A549 (cell line): ENCODE results near the gene HNRNPH1. TPM values are rescaled to one million over a fixed set of nuclear protein-coding genes. Genes with fewer than 3 reads are reported as not detected.

Experiments
- ATAC-seq, 2 experiments: fragments of 200-7000 bp in 1 of 2; fragments of >200 bp in 1 of 2; cut with Nextera tagmentation in 1 of 2; cut with Tn5 transposase in 1 of 2; 3 replicates each; pipeline versions ENCODE4 v1.8.0 to v1.9.1; 2018 to 2020; ENCODE audit warnings: mild to moderate bottlenecking in 1 of 2, moderate library complexity in 1 of 2
- CTCF ChIA-PET: fragments of 300-600 bp; sonication (Branson Sonifier 250); formaldehyde crosslinking; extraction: SDS; loops from one replicate; lab custom pipeline; 2021; ENCODE audit warnings: antibody characterized with exemption, inconsistent platforms; lab: Yijun Ruan, JAX
- POLR2A ChIA-PET: fragments of 350-600 bp; formaldehyde crosslinking; extraction: SDS; loops from one replicate; lab custom pipeline; 2021; ENCODE audit warnings: antibody characterized with exemption, inconsistent platforms; lab: Yijun Ruan, JAX
- DNase-seq, 2 experiments: peaks; one replicate each; pipeline versions ENCODE4 v3.0.0 to v3.0.0-alpha.2; 2011 to 2016; ENCODE audit warnings: low read depth in 1 of 2, low spot score in 1 of 2
- FAIRE-seq: peaks from 2 replicates; lab custom pipeline; 2011; peaks lifted over from hg19 to GRCh38; lab: Jason Lieb, UNC
- H3K27ac ChIP-seq, 2 experiments: fragments of >200 bp; sonication (Bioruptor Twin); formaldehyde crosslinking; 3 replicates each; pipeline ENCODE4 v1.5.1; 2016 to 2017
- H3K4me1 ChIP-seq: fragments of >200 bp; sonication (Bioruptor Twin); formaldehyde crosslinking; 3 replicates; pipeline ENCODE4 v1.6.1; 2016
- H3K4me2 ChIP-seq: fragments of >200 bp; sonication (Bioruptor Twin); formaldehyde crosslinking; 3 replicates; pipeline ENCODE4 v1.6.1; 2016
- H3K4me3 ChIP-seq: fragments of >200 bp; sonication (Bioruptor Twin); formaldehyde crosslinking; 3 replicates; pipeline ENCODE4 v1.5.1; 2016
- H3K9me3 ChIP-seq: fragments of >200 bp; sonication (Bioruptor Twin); formaldehyde crosslinking; 3 replicates; pipeline ENCODE4 v1.6.1; 2016
- BHLHE40 ChIP-seq: IDR thresholded peaks from 2 replicates; pipeline ENCODE4 v1.6.1; 2012; ENCODE audit warnings: low read depth, low read length, inconsistent platforms
- CBX2 ChIP-seq: fragments of 200-600 bp; sonication (generic); IDR thresholded peaks from 2 replicates; pipeline ENCODE4 v1.6.1; 2016; ENCODE audit warnings: low read depth, mild to moderate bottlenecking, borderline replicate concordance
- CBX8 ChIP-seq: fragments of 200-600 bp; sonication (generic); IDR thresholded peaks from 2 replicates; pipeline ENCODE4 v1.6.1; 2016
- CEBPB ChIP-seq, 2 experiments: fragments of >200 bp in 1 of 2; sonication (Bioruptor Twin) in 1 of 2; formaldehyde crosslinking in 1 of 2; IDR thresholded peaks; 2 replicates each; pipeline ENCODE4 v1.6.1; 2012 to 2016
- CHD2 ChIP-seq: fragments of 150-350 bp; IDR thresholded peaks from 2 replicates; pipeline ENCODE4 v1.6.1; 2014; ENCODE audit warnings: low read length; ENCODE audit not compliant: partially characterized antibody
- CHD4 ChIP-seq: fragments of 200-600 bp; sonication (generic); IDR thresholded peaks from 2 replicates; pipeline ENCODE4 v1.6.1; 2016; ENCODE audit warnings: antibody characterized with exemption, mild to moderate bottlenecking, borderline replicate concordance
- EP300 ChIP-seq, 2 experiments: fragments of >200 bp; sonication (Bioruptor Twin); formaldehyde crosslinking; IDR thresholded peaks; 2 replicates in 1 of 2; 3 replicates in 1 of 2; pipeline ENCODE4 v1.6.1; 2016 to 2017
- ESRRA ChIP-seq: fragments of 150-350 bp; IDR thresholded peaks from 2 replicates; pipeline ENCODE4 v1.6.1; 2014; ENCODE audit warnings: mild to moderate bottlenecking, low read length, borderline replicate concordance
- HEYL ChIP-seq: fragments of 250-450 bp; sonication (Bioruptor Pico); IDR thresholded peaks from 2 replicates; pipeline ENCODE4 v1.8.0; 2021; ENCODE audit warnings: mild to moderate bottlenecking, moderate library complexity
- HOXA7 ChIP-seq: fragments of 250-450 bp; sonication (Bioruptor Pico); IDR thresholded peaks from 2 replicates; pipeline ENCODE4 v1.5.0; 2020; ENCODE audit warnings: mild to moderate bottlenecking, moderate library complexity
- HOXB13 ChIP-seq: fragments of 250-450 bp; sonication (Bioruptor Pico); IDR thresholded peaks from 2 replicates; pipeline ENCODE4 v1.5.0; 2020; ENCODE audit warnings: low read depth, mild to moderate bottlenecking, moderate library complexity
- JUNB ChIP-seq: fragments of >200 bp; sonication (Bioruptor Twin); formaldehyde crosslinking; IDR thresholded peaks from 2 replicates; pipeline ENCODE4 v1.6.1; 2016
- KDM1A ChIP-seq: fragments of 200-600 bp; sonication (generic); IDR thresholded peaks from 2 replicates; pipeline ENCODE4 v1.6.1; 2016; ENCODE audit warnings: low read depth, mild to moderate bottlenecking
- MAFK ChIP-seq: fragments of 450-650 bp; IDR thresholded peaks from 2 replicates; pipeline ENCODE4 v1.6.1; 2014; ENCODE audit not compliant: partially characterized antibody
- MAZ ChIP-seq: fragments of 150-350 bp; IDR thresholded peaks from 2 replicates; pipeline ENCODE4 v1.6.1; 2014; ENCODE audit warnings: antibody characterized with exemption, low read depth, low read length, borderline replicate concordance
- NFE2L2 ChIP-seq: fragments of 150-350 bp; conservative IDR thresholded peaks from 2 replicates; pipeline ENCODE4 v1.6.1; 2014; ENCODE audit warnings: low read length
- NR3C1 ChIP-seq: fragments of >200 bp; sonication (Bioruptor Twin); formaldehyde crosslinking; IDR thresholded peaks from 3 replicates; pipeline ENCODE4 v1.6.1; 2017
- PHF8 ChIP-seq: fragments of 200-600 bp; sonication (generic); IDR thresholded peaks from 2 replicates; pipeline ENCODE4 v1.6.1; 2016; ENCODE audit warnings: low read depth, mild to moderate bottlenecking, antibody characterized with exemption, moderate library complexity, borderline replicate concordance
- POLR2AphosphoS2 ChIP-seq: conservative IDR thresholded peaks from 2 replicates; pipeline ENCODE4 v1.6.1; 2012; ENCODE audit warnings: low read length, improper control_type of control experiment, inconsistent platforms
- RFX5 ChIP-seq: fragments of 450-650 bp; IDR thresholded peaks from 2 replicates; pipeline ENCODE4 v1.7.1; 2014; ENCODE audit warnings: antibody characterized with exemption, mild to moderate bottlenecking, moderate library complexity
- RNF2 ChIP-seq: fragments of 200-600 bp; sonication (generic); IDR thresholded peaks from 2 replicates; pipeline ENCODE4 v1.6.1; 2016; ENCODE audit warnings: low read depth, mild to moderate bottlenecking, antibody characterized with exemption, moderate library complexity, borderline replicate concordance
- SREBF2 ChIP-seq: fragments of 450-650 bp; IDR thresholded peaks from 2 replicates; pipeline ENCODE4 v1.6.1; 2014; ENCODE audit warnings: mild to moderate bottlenecking, moderate library complexity
- TFCP2L1 ChIP-seq: fragments of 250-450 bp; sonication (Bioruptor Pico); IDR thresholded peaks from 2 replicates; pipeline ENCODE4 v1.5.0; 2021; ENCODE audit warnings: mild to moderate bottlenecking
- ZFP36 ChIP-seq: fragments of 450-650 bp; IDR thresholded peaks from 2 replicates; pipeline ENCODE4 v1.6.1; 2014; ENCODE audit warnings: borderline replicate concordance; ENCODE audit not compliant: partially characterized antibody
- ZNF302 ChIP-seq: fragments of 250-450 bp; sonication (Bioruptor Pico); IDR thresholded peaks from 2 replicates; pipeline ENCODE4 v1.9.0; 2021; ENCODE audit warnings: inconsistent platforms, mild to moderate bottlenecking, moderate library complexity
- WGBS: methylation state at CpG from one replicate; pipeline ENCODE4 v1.1.6; 2017; ENCODE audit errors: missing lambda C conversion rate; 5-methylcytosine and 5-hydroxymethylcytosine counted together
- polyA plus RNA-seq, 4 experiments: library from polyadenylated mRNA; depleted of rRNA in 3 of 4; stranded (reverse); fragments of >200 nt; fragmentation: RNase III in 1 of 4; extraction: RNeasy Plus Mini Kit Qiagen cat#74134 plus additional on column Dnase treatment in 1 of 4; gene quantifications; 2 replicates in 3 of 4; 3 replicates in 1 of 4; pipeline ENCODE4 v1.2.3, GENCODE V29; 2011 to 2017
- TF ChIP-seq, protein P1 (sequence below): fragments of 150-350 bp; IDR thresholded peaks from 2 replicates; pipeline ENCODE4 v1.6.1; 2014; ENCODE audit warnings: low read depth, mild to moderate bottlenecking, low read length
- TF ChIP-seq, protein P2 (sequence below): IDR thresholded peaks from 2 replicates; pipeline ENCODE4 v1.6.1; 2012
- TF ChIP-seq, protein P3 (sequence below): fragments of >200 bp; sonication (Bioruptor Twin); formaldehyde crosslinking; IDR thresholded peaks from 3 replicates; pipeline ENCODE4 v1.5.1; 2016
- TF ChIP-seq, protein P4 (sequence below): fragments of 450-650 bp; IDR thresholded peaks from 2 replicates; pipeline ENCODE4 v1.6.1; 2014; ENCODE audit warnings: antibody characterized with exemption
- TF ChIP-seq, protein P5 (sequence below): fragments of 200-600 bp; sonication (generic); IDR thresholded peaks from 2 replicates; pipeline ENCODE4 v1.6.1; 2016; ENCODE audit warnings: antibody characterized with exemption, mild to moderate bottlenecking, moderate library complexity

Gene HNRNPH1
- polyA plus RNA-seq, 2 of the 4 experiments (the other 2 are of a cell fraction), result 688 to 1,576 TPM

DNA sequence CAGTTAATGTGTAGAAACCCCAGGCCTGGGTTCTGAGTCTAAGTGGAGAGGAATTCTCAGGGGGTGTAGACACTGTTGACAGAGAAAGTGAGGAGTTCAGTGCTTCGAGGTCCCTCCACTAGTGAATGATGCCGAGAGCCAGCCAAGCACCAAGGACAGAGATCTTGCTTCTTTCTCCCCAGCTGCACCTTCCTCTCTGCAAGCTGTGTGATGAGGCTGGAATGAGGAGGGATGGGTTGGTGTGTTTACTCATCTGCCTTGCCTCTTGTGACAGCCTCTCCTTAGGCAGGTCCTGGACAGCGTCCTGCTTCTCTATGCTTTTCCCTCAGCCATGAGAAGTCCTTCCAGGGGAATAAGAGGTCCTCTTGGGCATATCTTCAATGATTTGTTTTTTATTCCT lies 35.3 kb downstream of the HNRNPH1 start:
- WGBS, result 95% methylated on average over 3 of the region's 3 CpGs
- ChIA-PET POLR2A (no interaction called here), CTCF (interaction anchor here (1.5 to 1.6 kb wide), 2 partner anchors 19 to 180 kb away, joined by 3 to 4 read pairs; no protein-coding TSS in a partner anchor)
- Histone ChIP-seq H3K9me3 (no peaks in the 10 kb centered on the region), H3K4me2 (no peak overlapping the region), H3K4me1 (no peaks in the 10 kb centered on the region), H3K27ac (no peak overlapping the region), H3K4me3 (no peak overlapping the region)
- TF ChIP-seq ZNF302 (CRISPR knock-in tag) (no peak), MAFK (no peak), ZFP36 (no peak), NR3C1 (no peak), RNF2 (no peak), PHF8 (no peak), POLR2AphosphoS2 (no peak), HOXB13 (CRISPR knock-in tag) (no peak), MAZ (no peak), CEBPB (IDR thresholded peaks at IDR 0.05) (no peak), HOXA7 (CRISPR knock-in tag) (no peak), CBX8 (no peak), BHLHE40 (no peak), NFE2L2 (no peak), CBX2 (no peak), EP300 (IDR thresholded peaks at IDR 0.05) (no peak)
- TF ChIP-seq, protein P1, sequence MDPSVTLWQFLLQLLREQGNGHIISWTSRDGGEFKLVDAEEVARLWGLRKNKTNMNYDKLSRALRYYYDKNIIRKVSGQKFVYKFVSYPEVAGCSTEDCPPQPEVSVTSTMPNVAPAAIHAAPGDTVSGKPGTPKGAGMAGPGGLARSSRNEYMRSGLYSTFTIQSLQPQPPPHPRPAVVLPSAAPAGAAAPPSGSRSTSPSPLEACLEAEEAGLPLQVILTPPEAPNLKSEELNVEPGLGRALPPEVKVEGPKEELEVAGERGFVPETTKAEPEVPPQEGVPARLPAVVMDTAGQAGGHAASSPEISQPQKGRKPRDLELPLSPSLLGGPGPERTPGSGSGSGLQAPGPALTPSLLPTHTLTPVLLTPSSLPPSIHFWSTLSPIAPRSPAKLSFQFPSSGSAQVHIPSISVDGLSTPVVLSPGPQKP, result no peak
- TF ChIP-seq, protein P2, sequence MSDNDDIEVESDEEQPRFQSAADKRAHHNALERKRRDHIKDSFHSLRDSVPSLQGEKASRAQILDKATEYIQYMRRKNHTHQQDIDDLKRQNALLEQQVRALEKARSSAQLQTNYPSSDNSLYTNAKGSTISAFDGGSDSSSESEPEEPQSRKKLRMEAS, result no peak
- TF ChIP-seq, protein P3, sequence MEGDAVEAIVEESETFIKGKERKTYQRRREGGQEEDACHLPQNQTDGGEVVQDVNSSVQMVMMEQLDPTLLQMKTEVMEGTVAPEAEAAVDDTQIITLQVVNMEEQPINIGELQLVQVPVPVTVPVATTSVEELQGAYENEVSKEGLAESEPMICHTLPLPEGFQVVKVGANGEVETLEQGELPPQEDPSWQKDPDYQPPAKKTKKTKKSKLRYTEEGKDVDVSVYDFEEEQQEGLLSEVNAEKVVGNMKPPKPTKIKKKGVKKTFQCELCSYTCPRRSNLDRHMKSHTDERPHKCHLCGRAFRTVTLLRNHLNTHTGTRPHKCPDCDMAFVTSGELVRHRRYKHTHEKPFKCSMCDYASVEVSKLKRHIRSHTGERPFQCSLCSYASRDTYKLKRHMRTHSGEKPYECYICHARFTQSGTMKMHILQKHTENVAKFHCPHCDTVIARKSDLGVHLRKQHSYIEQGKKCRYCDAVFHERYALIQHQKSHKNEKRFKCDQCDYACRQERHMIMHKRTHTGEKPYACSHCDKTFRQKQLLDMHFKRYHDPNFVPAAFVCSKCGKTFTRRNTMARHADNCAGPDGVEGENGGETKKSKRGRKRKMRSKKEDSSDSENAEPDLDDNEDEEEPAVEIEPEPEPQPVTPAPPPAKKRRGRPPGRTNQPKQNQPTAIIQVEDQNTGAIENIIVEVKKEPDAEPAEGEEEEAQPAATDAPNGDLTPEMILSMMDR, result no peak
- no peak; a peak in 1 of 6 replicates for ATAC-seq
- DNase-seq, result no peak
- FAIRE-seq, result no peak

DNA sequence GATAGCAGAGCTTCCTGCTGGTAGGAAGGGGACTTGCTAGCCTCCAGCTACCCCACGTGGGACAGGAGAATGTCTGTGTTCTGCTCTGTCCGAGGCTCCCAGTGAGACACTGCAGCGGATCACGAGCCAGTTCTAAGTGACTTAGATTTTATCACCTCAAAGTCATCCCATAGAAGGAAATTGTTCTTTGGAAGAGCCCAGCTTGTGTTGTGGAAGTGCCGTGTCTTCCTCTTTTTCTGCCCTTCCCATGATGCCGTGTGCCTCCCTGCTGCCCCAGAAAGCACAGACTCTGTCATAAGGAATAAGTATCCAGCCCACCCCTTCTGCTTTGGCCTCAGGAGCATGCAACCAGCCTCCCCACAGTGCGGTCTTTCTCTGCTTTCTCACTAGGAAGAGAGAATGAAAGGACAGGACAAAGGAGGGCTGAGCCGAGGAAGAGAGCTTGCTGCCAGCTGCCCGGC lies 37.5 kb downstream of the HNRNPH1 start:
- TF ChIP-seq EP300 (IDR thresholded peaks at IDR 0.05), result no peak
- TF ChIP-seq CHD4, result no peak
- no peak for TF ChIP-seq MAFK
- no peak for TF ChIP-seq KDM1A
- no peak for TF ChIP-seq TFCP2L1 (CRISPR knock-in tag)
- TF ChIP-seq ESRRA, result no peak
- TF ChIP-seq MAZ, result no peak
- TF ChIP-seq, protein P4, sequence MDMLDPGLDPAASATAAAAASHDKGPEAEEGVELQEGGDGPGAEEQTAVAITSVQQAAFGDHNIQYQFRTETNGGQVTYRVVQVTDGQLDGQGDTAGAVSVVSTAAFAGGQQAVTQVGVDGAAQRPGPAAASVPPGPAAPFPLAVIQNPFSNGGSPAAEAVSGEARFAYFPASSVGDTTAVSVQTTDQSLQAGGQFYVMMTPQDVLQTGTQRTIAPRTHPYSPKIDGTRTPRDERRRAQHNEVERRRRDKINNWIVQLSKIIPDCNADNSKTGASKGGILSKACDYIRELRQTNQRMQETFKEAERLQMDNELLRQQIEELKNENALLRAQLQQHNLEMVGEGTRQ, result no peak
- no peak for TF ChIP-seq CHD2
- TF ChIP-seq JUNB, result no peak
- TF ChIP-seq HEYL (CRISPR knock-in tag), result no peak
- TF ChIP-seq RFX5, result no peak
- no peak for TF ChIP-seq HOXB13 (CRISPR knock-in tag)
- no peak for TF ChIP-seq CBX8
- TF ChIP-seq, protein P5, sequence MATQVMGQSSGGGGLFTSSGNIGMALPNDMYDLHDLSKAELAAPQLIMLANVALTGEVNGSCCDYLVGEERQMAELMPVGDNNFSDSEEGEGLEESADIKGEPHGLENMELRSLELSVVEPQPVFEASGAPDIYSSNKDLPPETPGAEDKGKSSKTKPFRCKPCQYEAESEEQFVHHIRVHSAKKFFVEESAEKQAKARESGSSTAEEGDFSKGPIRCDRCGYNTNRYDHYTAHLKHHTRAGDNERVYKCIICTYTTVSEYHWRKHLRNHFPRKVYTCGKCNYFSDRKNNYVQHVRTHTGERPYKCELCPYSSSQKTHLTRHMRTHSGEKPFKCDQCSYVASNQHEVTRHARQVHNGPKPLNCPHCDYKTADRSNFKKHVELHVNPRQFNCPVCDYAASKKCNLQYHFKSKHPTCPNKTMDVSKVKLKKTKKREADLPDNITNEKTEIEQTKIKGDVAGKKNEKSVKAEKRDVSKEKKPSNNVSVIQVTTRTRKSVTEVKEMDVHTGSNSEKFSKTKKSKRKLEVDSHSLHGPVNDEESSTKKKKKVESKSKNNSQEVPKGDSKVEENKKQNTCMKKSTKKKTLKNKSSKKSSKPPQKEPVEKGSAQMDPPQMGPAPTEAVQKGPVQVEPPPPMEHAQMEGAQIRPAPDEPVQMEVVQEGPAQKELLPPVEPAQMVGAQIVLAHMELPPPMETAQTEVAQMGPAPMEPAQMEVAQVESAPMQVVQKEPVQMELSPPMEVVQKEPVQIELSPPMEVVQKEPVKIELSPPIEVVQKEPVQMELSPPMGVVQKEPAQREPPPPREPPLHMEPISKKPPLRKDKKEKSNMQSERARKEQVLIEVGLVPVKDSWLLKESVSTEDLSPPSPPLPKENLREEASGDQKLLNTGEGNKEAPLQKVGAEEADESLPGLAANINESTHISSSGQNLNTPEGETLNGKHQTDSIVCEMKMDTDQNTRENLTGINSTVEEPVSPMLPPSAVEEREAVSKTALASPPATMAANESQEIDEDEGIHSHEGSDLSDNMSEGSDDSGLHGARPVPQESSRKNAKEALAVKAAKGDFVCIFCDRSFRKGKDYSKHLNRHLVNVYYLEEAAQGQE, result no peak
- no peak for TF ChIP-seq SREBF2
- no peak for TF ChIP-seq HOXA7 (CRISPR knock-in tag)
- POLR2A ChIA-PET, result interaction anchor here (1.0 kb wide), 1 partner anchor 38 kb away, joined by 4 read pairs; the partner anchor contains the start of gene HNRNPH1
- DNase-seq, result no peak
- no peaks in the 10 kb centered on the region for H3K4me1 ChIP-seq
- H3K4me2 ChIP-seq, result no peak overlapping the region
- no peak for FAIRE-seq
- peak in 1 of 2 experiments; percentile 37; a peak in 2 of 6 replicates for ATAC-seq
- H3K27ac ChIP-seq, result no peak overlapping the region
- 91% methylated on average over 9 of the region's 9 CpGs for WGBS
- CTCF ChIA-PET, result interaction anchor here (0.8 kb wide), 1 partner anchor 36 kb away, joined by 3 read pairs; no protein-coding TSS in a partner anchor
- H3K4me3 ChIP-seq, result no peak overlapping the region
- no peaks in the 10 kb centered on the region for H3K9me3 ChIP-seq
